Endothelial cell of umbilical vein (primary cell): ENCODE results near the gene CD99L2. TPM values are rescaled to one million over a fixed set of nuclear protein-coding genes. Genes with fewer than 3 reads are reported as not detected.

ENCODE experiments used
- BruUV-seq: library from RNA; stranded (reverse); fragments of 400-500 nt; replicated peaks from 2 replicates; lab custom pipeline; 2021; lab: Mats Ljungman, UMichigan
- CTCF ChIA-PET: fragments of 300-600, 350-600 bp; sonication (Branson Sonifier 250); formaldehyde crosslinking; loops from one replicate; lab custom pipeline; 2021; ENCODE audit warnings: antibody characterized with exemption, inconsistent platforms; lab: Charles Lee
- POLR2A ChIA-PET: fragments of 300-600, 350-600 bp; sonication (Branson Sonifier 250); formaldehyde crosslinking; loops from one replicate; lab custom pipeline; 2021; ENCODE audit warnings: antibody characterized with exemption, inconsistent platforms; lab: Charles Lee
- DNase-seq: peaks from one replicate; pipeline ENCODE4 v3.0.0-alpha.2; 2011; ENCODE audit warnings: low read depth, low spot score
- FAIRE-seq: peaks from 2 replicates; lab custom pipeline; 2011; peaks lifted over from hg19 to GRCh38; lab: Jason Lieb, UNC
- H2AFZ ChIP-seq: 2 replicates; pipeline ENCODE4 v1.6.0; 2012; ENCODE audit warnings: low read depth, low read length, control low read depth, inconsistent platforms
- H3K27ac ChIP-seq: 2 replicates; pipeline ENCODE4 v1.5.1; 2011; ENCODE audit warnings: low read depth, mild to moderate bottlenecking, control low read depth, low read length, moderate library complexity; ENCODE audit not compliant: insufficient read depth
- H3K27me3 ChIP-seq, 2 experiments: 2 replicates each; pipeline versions ENCODE4 v1.6.0 to v1.6.1; 2011; ENCODE audit warnings: low read length in 2 of 2, mixed read lengths in 1 of 2; ENCODE audit not compliant: control insufficient read depth in 2 of 2, insufficient read depth in 2 of 2
- H3K36me3 ChIP-seq, 2 experiments: 2 replicates in 1 of 2; 3 replicates in 1 of 2; pipeline ENCODE4 v1.5.1; 2011; ENCODE audit warnings: low read length in 2 of 2, mild to moderate bottlenecking in 1 of 2, moderate library complexity in 1 of 2; ENCODE audit not compliant: control insufficient read depth in 2 of 2, insufficient read depth in 2 of 2; ENCODE audit errors: extremely low read depth in 1 of 2
- H3K4me1 ChIP-seq: 3 replicates; pipeline ENCODE4 v1.5.1; 2011; ENCODE audit warnings: mild to moderate bottlenecking, low read length; ENCODE audit not compliant: control insufficient read depth, insufficient read depth; ENCODE audit errors: extremely low read depth
- H3K4me2 ChIP-seq: 2 replicates; pipeline ENCODE4 v1.6.1; 2011; ENCODE audit warnings: low read length, control low read depth, mixed read lengths; ENCODE audit not compliant: insufficient read depth
- H3K4me3 ChIP-seq, 3 experiments: fragments of 200-600 bp in 1 of 3; sonication (generic), shearing (Covaris generic) in 1 of 3; replicated peaks in 1 of 3; 2 replicates each; pipeline ENCODE4 v1.5.1; 2011 to 2016; ENCODE audit warnings: control low read depth in 3 of 3, low read length in 3 of 3, mild to moderate bottlenecking in 2 of 3, inconsistent platforms in 1 of 3, low read depth in 1 of 3, moderate library complexity in 1 of 3; ENCODE audit not compliant: insufficient read depth in 1 of 3
- H3K79me2 ChIP-seq: 2 replicates; pipeline ENCODE4 v1.6.0; 2012; ENCODE audit warnings: low read length, inconsistent platforms; ENCODE audit not compliant: control insufficient read depth, insufficient read depth
- H3K9ac ChIP-seq: replicated peaks from 2 replicates; pipeline ENCODE3; 2011; ENCODE audit warnings: low read length, control low read depth; ENCODE audit not compliant: insufficient read depth; ENCODE audit errors: extremely low read depth
- H3K9me1 ChIP-seq: replicated peaks from 3 replicates; pipeline ENCODE4 v1.6.0; 2011; ENCODE audit warnings: mild to moderate bottlenecking, low read length; ENCODE audit not compliant: control insufficient read depth, insufficient read depth; ENCODE audit errors: extremely low read depth
- H3K9me3 ChIP-seq: replicated peaks from 2 replicates; pipeline ENCODE4 v1.5.1; 2012; ENCODE audit warnings: low read length, inconsistent platforms; ENCODE audit not compliant: control insufficient read depth, insufficient read depth
- H4K20me1 ChIP-seq: replicated peaks from 2 replicates; pipeline ENCODE3; 2011; ENCODE audit warnings: mild to moderate bottlenecking, low read length; ENCODE audit not compliant: control insufficient read depth, insufficient read depth; ENCODE audit errors: extremely low read depth
- CTCF ChIP-seq, 2 donors: IDR thresholded peaks; 1 replicate in 1 of 2; 2 replicates in 1 of 2; pipeline ENCODE4 v1.5.1; 2011; ENCODE audit warnings: low read length in 2 of 2, mild to moderate bottlenecking in 2 of 2, moderate library complexity in 2 of 2, control low read depth in 1 of 2, inconsistent platforms in 1 of 2, low read depth in 1 of 2; ENCODE audit not compliant: insufficient read depth in 1 of 2; ENCODE audit errors: extremely low read depth in 1 of 2
- EZH2 ChIP-seq: IDR thresholded peaks from 2 replicates; pipeline ENCODE4 v1.6.1; 2012; ENCODE audit warnings: borderline replicate concordance, low read depth, mild to moderate bottlenecking, moderate library complexity, low read length, inconsistent platforms; ENCODE audit not compliant: severe bottlenecking
- FOS ChIP-seq: IDR thresholded peaks from 2 replicates; pipeline ENCODE4 v1.6.1; 2011; ENCODE audit warnings: mild to moderate bottlenecking, low read length, moderate library complexity, borderline replicate concordance; ENCODE audit not compliant: insufficient read depth
- GATA2 ChIP-seq: IDR thresholded peaks from 2 replicates; pipeline ENCODE4 v1.7.0; 2011; ENCODE audit warnings: low read depth, mild to moderate bottlenecking, moderate library complexity, mixed read lengths, low read length; ENCODE audit not compliant: insufficient read length, insufficient read depth
- JUN ChIP-seq: IDR thresholded peaks from 2 replicates; pipeline ENCODE4 v1.6.1; 2011; ENCODE audit warnings: borderline replicate concordance, low read depth; ENCODE audit not compliant: insufficient read length, insufficient read depth
- MAX ChIP-seq: IDR thresholded peaks from 2 replicates; pipeline ENCODE4 v1.6.1; 2011; ENCODE audit not compliant: insufficient read depth, insufficient read length
- MYC ChIP-seq: IDR thresholded peaks from one replicate; pipeline ENCODE4 v1.6.1; 2011; ENCODE audit warnings: mild to moderate bottlenecking, low read depth, low read length
- POLR2A ChIP-seq: IDR thresholded peaks from 2 replicates; pipeline ENCODE4 v1.6.1; 2012; ENCODE audit warnings: low read depth, mild to moderate bottlenecking, control low read depth, low read length
- POLR2AphosphoS5 ChIP-seq: IDR thresholded peaks from 2 replicates; pipeline ENCODE4 v1.6.1; 2012; ENCODE audit warnings: low read depth, mild to moderate bottlenecking, control low read depth, low read length, moderate library complexity; ENCODE audit not compliant: insufficient read depth
- dilution Hi-C: fragments of 300-500 bp; cut with MboI; formaldehyde crosslinking; loops from one replicate; pipeline ENCODE4 v1.15.0; 2019; ENCODE audit warnings: low sequenced_read_pairs; ENCODE audit not compliant: extremely low pct_ligation_motif_present
- intact Hi-C: fragments of 100-400 bp; cut with micrococcal nuclease; formaldehyde crosslinking; loops from one replicate; pipeline ENCODE4 v1.10.0; 2022
- polyA plus RNA-seq, 4 experiments: library from polyadenylated mRNA; depleted of rRNA in 3 of 4; stranded (reverse) in 3 of 4; unstranded in 1 of 4; fragments of >200 nt; gene quantifications; 2 replicates each; pipeline versions ENCODE4 v1.2.1 to v1.2.3, GENCODE V29; 2011 to 2012; ENCODE audit warnings: missing spikeins in 1 of 4
- total RNA-seq: library from RNA; stranded (reverse); gene quantifications from 2 replicates; pipeline ENCODE4 v1.2.3, GENCODE V29; 2021

Gene CD99L2
- total and polyA plus RNA-seq, 2 donors (not counting 3 experiments of a cell fraction or from before 2014, with no cell fraction given) = 33.2 to 43.4 TPM

GRCh38 chrX:150919401-150919800 lies 20.9 kb upstream of the CD99L2 start:
- no peak overlapping the region for H3K4me3 ChIP-seq
- POLR2A ChIA-PET = no interaction called here
- H3K27me3 ChIP-seq = no peaks in the 10 kb centered on the region
- no peak overlapping the region for H3K27ac ChIP-seq
- H3K9me1 ChIP-seq = no peaks in the 10 kb centered on the region
- no TSS peak for BruUV-seq
- H3K36me3 ChIP-seq = no peaks in the 10 kb centered on the region
- dilution Hi-C loops (no loop called here), intact Hi-C loops (no loop called here)
- H2AFZ ChIP-seq = no peak overlapping the region
- FAIRE-seq (no peak), DNase-seq (no peak)
- CTCF ChIA-PET = no interaction called here
- H3K4me1 ChIP-seq = no peaks in the 10 kb centered on the region
- TF ChIP-seq FOS (no peak), MAX (no peak), MYC (no peak), JUN (no peak), GATA2 (no peak), POLR2AphosphoS5 (no peak), CTCF (IDR thresholded peaks at IDR 0.05; ENCODE audit: extremely low read depth in 1 of 2, insufficient read depth in 1 of 2, low read depth in 1 of 2, low read length in 2 of 2) (no peak), POLR2A (no peak), EZH2 (no peak)
- H3K9me3 ChIP-seq = no peaks in the 10 kb centered on the region
- H3K79me2 ChIP-seq = no peaks in the 10 kb centered on the region
- no peak overlapping the region for H3K9ac ChIP-seq
- no peaks in the 10 kb centered on the region for H4K20me1 ChIP-seq
- no peak overlapping the region for H3K4me2 ChIP-seq
